Endometrial microvascular endothelial cells (primary cell): ENCODE data around the gene NEO1. TPM values are rescaled to one million over a fixed set of nuclear protein-coding genes. Genes with fewer than 3 reads are reported as not detected.

Experiments used
- in situ Hi-C: cut with HindIII; loops from 2 replicates; pipeline ENCODE4 v1.10.0; 2017; ENCODE audit warnings: low sequenced_read_pairs, low pct_unique_long_range_greater_than_20kb; ENCODE audit errors: inconsistent ontology term
- total RNA-seq: library from RNA; depleted of rRNA; stranded (reverse); fragments of >200 nt; gene quantifications from one replicate; pipeline ENCODE4 v1.2.3, GENCODE V29; 2015; ENCODE audit errors: inconsistent ontology term

NEO1 gene
- total RNA-seq, 1 donor from 2014 or later = not detected

- in situ Hi-C loops = no loop called here
Observed at GRCh38 chr15:73119478-73119877, 67.2 kb downstream of the NEO1 start.

- in situ Hi-C loops = no loop called here
Observed at GRCh38 chr15:73120269-73120668, 68.0 kb downstream of the NEO1 start.

GRCh38 chr15:73125219-73125618, 73.0 kb downstream of the NEO1 start:
- in situ Hi-C loops = no loop called here

- in situ Hi-C loops = no loop called here
Observed at GRCh38 chr15:73127302-73127936, 75.2 kb downstream of the NEO1 start.

DNA sequence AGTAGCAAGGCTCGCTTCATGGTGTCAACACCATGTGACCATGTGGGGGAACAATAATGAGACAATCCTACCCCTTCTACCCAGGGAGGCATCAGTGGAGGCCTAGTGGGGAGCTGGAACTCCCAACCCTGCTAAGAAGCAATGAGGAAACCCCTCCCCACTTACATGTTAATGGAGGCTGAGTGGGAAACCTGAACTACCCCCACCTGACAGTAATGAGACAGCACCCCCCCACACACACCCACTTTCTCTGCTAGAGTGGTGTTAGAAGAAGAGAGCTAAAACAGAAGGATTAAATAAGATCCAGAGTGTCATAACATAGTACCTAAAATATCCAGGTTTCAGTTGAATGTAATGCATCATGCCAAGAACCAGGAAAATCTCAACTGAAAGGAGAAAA, 78.6 kb downstream of the NEO1 start:
- in situ Hi-C loops = no loop called here

GRCh38 chr15:73134196-73134595, 81.9 kb downstream of the NEO1 start:
- in situ Hi-C loops = no loop called here

DNA sequence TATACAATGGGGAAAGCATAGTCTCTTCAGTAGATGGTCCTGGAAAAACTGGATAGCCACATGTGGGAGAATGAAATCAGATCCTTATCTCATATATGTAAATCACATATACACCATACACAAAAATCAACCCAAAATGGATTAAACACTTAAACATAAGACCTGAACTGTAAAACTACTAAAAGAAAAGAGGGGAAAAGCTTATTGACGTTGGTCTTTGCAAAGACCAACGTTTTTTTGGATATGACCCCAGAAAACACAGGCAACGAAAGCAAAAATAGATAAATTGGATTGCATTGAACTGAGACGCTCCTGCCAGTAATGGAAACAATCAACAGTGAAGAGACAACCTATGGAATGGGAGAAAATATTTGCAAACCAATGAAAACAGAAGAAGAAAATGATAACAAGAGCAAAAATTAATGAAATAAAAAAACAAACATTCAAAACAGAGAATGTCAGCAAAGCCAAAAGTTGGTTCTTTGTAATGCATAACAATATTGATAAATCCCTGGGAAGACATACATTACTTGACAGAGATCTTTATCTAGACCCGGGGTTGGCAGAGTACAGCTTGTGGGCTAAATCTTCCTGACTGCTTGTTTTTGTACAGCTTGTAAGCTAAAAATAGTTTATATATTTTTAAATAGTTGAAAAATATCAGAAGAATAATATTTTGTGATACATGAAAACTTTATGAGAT, 86.9 kb downstream of the NEO1 start:
- in situ Hi-C loops = no loop called here

- in situ Hi-C loops = no loop called here
Observed at GRCh38 chr15:73139744-73140553, 87.7 kb downstream of the NEO1 start.

GRCh38 chr15:73141216-73141900, 89.1 kb downstream of the NEO1 start:
- in situ Hi-C loops = no loop called here

DNA sequence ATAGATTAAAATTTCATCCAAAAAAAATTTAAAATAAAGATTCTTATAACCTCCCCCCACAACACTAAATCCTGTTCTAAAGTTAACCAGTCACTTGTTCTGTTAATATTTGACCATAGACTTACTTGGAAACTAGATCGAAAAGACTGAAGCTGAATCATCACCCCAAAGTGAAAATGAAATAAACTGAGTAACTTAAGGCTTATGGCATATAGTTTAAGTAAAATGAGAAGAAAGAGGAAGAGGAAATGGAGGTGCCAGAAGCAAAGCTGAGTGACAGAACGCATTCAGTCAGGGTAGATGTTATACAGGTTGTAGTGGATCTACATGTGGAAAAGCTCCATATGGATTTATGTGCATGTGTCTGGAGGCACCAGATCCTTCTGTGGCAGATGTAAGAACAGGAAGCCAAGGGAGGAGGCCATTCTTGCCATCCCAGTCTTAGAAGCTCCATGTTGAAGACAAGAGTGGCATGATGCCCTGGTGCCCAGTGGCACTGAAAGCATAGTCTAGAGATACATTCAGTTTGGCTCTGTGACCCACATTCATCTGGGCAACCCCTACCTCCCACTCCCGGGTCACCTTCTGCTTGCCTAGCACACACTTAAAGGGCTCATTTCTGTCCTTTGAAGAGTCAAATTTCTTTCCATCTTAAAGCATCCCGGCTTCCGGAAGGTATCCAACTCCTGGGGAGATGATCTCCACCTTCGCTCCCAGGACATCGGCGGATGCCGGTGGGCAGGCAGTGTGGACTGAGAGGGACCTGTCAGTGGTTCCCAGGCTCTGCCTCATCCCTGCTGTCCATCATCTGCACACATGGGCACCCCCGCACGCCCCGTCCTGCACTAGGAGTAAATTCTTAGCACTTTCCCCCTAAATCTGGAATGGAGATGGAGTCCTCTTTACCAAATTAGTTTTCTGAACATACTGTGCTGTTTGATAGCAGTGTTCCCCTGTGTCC, 90.8 kb downstream of the NEO1 start:
- in situ Hi-C loops = no loop called here

- in situ Hi-C loops = no loop called here
Observed at GRCh38 chr15:73143763-73144155, 91.5 kb downstream of the NEO1 start.

- in situ Hi-C loops = no loop called here
Observed at GRCh38 chr15:73146419-73146818, 94.2 kb downstream of the NEO1 start.

DNA sequence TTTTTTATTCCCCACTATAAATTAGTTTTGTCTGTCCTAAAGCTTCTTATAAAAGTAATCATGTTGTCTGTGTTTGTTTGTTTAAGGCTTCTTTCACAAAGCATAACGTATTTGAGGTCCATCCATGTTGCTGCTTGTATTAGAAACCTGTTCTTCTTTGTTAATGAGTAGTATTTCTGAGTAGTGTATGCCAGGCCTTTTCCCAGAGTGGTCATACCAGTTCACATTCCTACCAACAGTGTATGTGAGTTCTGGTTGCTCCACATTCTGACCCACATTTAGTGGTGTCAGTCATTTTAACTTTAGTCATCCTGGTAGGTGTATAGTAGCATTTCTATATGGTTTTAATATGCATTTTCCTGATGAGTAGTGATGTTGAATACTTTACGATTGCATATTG, 98.6 kb downstream of the NEO1 start:
- in situ Hi-C loops = no loop called here

GRCh38 chr15:73153024-73153423, 100.8 kb downstream of the NEO1 start:
- in situ Hi-C loops = no loop called here

DNA sequence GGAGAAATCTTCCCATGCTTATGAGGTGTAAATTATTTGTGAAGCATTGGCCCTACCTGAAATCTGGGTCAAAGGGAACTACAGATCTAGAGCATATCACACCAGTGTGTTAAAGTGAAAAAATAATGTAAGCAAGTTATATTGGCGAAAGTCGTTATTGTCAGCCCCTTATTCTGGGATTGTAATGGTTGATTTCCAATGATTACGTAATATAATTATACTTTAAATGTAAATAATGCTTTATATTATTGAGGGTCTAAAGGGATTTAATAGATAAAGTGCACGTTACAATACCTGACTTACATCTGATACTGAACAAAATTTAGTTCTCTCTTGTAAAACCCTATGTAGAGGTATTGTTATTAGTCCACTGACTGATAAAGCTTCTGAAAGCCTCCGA, 101.2 kb downstream of the NEO1 start:
- in situ Hi-C loops = no loop called here

GRCh38 chr15:73156431-73157191, 104.3 kb downstream of the NEO1 start:
- in situ Hi-C loops = no loop called here

GRCh38 chr15:73161546-73161945, 109.3 kb downstream of the NEO1 start:
- in situ Hi-C loops = no loop called here

- in situ Hi-C loops = no loop called here
Observed at GRCh38 chr15:73165435-73165834, 113.2 kb downstream of the NEO1 start.
